ENCODE data around the gene RECK.

DNA sequence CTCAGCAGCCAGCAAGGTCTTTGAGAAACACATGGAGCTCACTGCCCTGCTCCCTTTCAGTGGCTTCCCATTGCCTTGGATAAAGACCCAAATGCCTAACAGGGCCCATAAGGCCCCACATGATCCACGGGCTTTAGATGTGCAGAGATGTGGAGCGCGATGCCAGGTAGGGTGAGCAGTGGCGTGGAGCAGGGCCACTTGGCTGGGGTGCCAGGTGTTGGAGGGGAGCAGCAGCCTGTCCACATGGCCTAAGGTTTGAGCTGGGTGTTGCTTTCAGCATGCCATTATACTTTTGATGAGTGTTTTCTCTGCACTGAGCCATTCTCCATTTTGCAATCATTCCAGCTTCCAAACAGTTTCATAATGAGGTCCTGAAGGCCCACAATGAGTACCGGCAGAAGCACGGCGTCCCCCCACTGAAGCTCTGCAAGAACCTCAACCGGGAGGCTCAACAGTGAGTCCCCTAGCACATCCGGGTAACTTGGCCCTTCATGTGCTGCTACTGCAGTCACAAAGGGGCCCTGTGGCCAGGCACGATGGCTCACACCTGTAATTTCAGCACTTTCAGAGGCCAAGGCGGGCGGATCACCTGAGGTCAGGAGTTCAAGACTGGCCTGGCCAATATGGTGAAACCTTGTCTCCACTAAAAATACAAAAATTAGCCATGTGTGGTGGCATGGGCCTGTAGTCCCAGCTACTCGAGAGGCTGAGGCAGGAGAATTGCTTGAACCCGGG lies 110.9 kb downstream of the RECK start:
- TF ChIP-seq, protein P1, sequence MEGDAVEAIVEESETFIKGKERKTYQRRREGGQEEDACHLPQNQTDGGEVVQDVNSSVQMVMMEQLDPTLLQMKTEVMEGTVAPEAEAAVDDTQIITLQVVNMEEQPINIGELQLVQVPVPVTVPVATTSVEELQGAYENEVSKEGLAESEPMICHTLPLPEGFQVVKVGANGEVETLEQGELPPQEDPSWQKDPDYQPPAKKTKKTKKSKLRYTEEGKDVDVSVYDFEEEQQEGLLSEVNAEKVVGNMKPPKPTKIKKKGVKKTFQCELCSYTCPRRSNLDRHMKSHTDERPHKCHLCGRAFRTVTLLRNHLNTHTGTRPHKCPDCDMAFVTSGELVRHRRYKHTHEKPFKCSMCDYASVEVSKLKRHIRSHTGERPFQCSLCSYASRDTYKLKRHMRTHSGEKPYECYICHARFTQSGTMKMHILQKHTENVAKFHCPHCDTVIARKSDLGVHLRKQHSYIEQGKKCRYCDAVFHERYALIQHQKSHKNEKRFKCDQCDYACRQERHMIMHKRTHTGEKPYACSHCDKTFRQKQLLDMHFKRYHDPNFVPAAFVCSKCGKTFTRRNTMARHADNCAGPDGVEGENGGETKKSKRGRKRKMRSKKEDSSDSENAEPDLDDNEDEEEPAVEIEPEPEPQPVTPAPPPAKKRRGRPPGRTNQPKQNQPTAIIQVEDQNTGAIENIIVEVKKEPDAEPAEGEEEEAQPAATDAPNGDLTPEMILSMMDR (conservative IDR thresholded peaks at IDR 0.05), result no peak
- no peak for TF ChIP-seq ZFX (IDR thresholded peaks at IDR 0.05)
